K562 (cell line): ENCODE measurements around the gene CFAP54. TPM values are rescaled to one million over a fixed set of nuclear protein-coding genes. Genes with fewer than 3 reads are reported as not detected.

ENCODE experiments used
- BRD9 ChIP-seq: fragments of 450-650 bp; IDR thresholded peaks from 2 replicates; pipeline ENCODE4 v1.6.1; 2018; ENCODE audit warnings: low read depth; ENCODE audit not compliant: partially characterized antibody
- CBX3 ChIP-seq, 2 experiments: IDR thresholded peaks; 1 replicate in 1 of 2; 2 replicates in 1 of 2; pipeline ENCODE4 v1.6.1; 2012; ENCODE audit warnings: inconsistent platforms in 2 of 2, low read length in 2 of 2, borderline replicate concordance in 1 of 2, control low read depth in 1 of 2
- CTCF ChIP-seq, 3 experiments: IDR thresholded peaks in 2 of 3; conservative IDR thresholded peaks in 1 of 3; 2 replicates each; pipeline ENCODE4 v1.5.1; 2011 to 2012; ENCODE audit warnings: low read length in 3 of 3, mild to moderate bottlenecking in 3 of 3, control low read depth in 2 of 3, improper control_type of control experiment in 1 of 3, inconsistent platforms in 1 of 3, low read depth in 1 of 3, mixed read lengths in 1 of 3, moderate library complexity in 1 of 3; ENCODE audit not compliant: insufficient read depth in 2 of 3
- CXXC5 ChIP-seq: fragments of 250-450 bp; sonication (Bioruptor Pico); IDR thresholded peaks from 2 replicates; pipeline ENCODE4 v1.8.0; 2022; ENCODE audit warnings: inconsistent platforms, mild to moderate bottlenecking, moderate library complexity
- DACH1 ChIP-seq: fragments of 450-650 bp; IDR thresholded peaks from 2 replicates; pipeline ENCODE4 v1.6.1; 2018; ENCODE audit not compliant: partially characterized antibody
- HBP1 ChIP-seq: fragments of 450-650 bp; formaldehyde crosslinking; IDR thresholded peaks from 2 replicates; pipeline ENCODE4 v1.4.0; 2022; ENCODE audit warnings: missing genetic modification characterization
- HDGF ChIP-seq: fragments of 450-650 bp; IDR thresholded peaks from 2 replicates; pipeline ENCODE4 v1.6.1; 2016
- MTA1 ChIP-seq: fragments of 450-650 bp; IDR thresholded peaks from 2 replicates; pipeline ENCODE4 v1.6.1; 2017; ENCODE audit warnings: borderline replicate concordance
- PTRF ChIP-seq: fragments of 450-650 bp; IDR thresholded peaks from 2 replicates; pipeline ENCODE4 v1.6.1; 2016; ENCODE audit warnings: mild to moderate bottlenecking, missing genetic modification characterization, missing compliant biosample characterization
- RNF2 ChIP-seq: sonication (generic); IDR thresholded peaks from 2 replicates; pipeline ENCODE4 v1.6.1; 2016
- RREB1 ChIP-seq: fragments of 250-450 bp; sonication (Bioruptor Pico); IDR thresholded peaks from 2 replicates; pipeline ENCODE4 v1.4.0; 2020
- SMARCC2 ChIP-seq: fragments of 450-650 bp; IDR thresholded peaks from 2 replicates; pipeline ENCODE4 v1.6.1; 2017; ENCODE audit warnings: antibody characterized with exemption, moderate library complexity, mild to moderate bottlenecking, low read depth
- SMARCE1 ChIP-seq: fragments of 450-650 bp; IDR thresholded peaks from 2 replicates; pipeline ENCODE4 v1.7.1; 2016; ENCODE audit warnings: mild to moderate bottlenecking
- SRSF7 ChIP-seq: fragments of 200-400 bp; formaldehyde crosslinking; optimal IDR thresholded peaks from 2 replicates; pipeline ENCODE3; 2017; ENCODE audit warnings: mild to moderate bottlenecking, low read depth, low read length
- TAF7 ChIP-seq: fragments of 450-650 bp; IDR thresholded peaks from 2 replicates; pipeline ENCODE4 v1.6.1; 2016; ENCODE audit warnings: missing genetic modification characterization, missing compliant biosample characterization
- TOE1 ChIP-seq, 2 experiments: fragments of 450-650 bp in 1 of 2; sonication (generic) in 1 of 2; formaldehyde crosslinking in 1 of 2; IDR thresholded peaks; 2 replicates each; pipeline versions ENCODE4 v1.7.1 to v1.8.0; 2016 to 2022; ENCODE audit warnings: borderline replicate concordance in 2 of 2, mild to moderate bottlenecking in 2 of 2, antibody characterized with exemption in 1 of 2, inconsistent platforms in 1 of 2, low read depth in 1 of 2, missing genetic modification reagents in 1 of 2, moderate library complexity in 1 of 2
- ZNF175 ChIP-seq: fragments of 200-800 bp; sonication (Bioruptor generic); IDR thresholded peaks from 2 replicates; pipeline ENCODE4 v1.6.1; 2016; ENCODE audit warnings: low read depth, mild to moderate bottlenecking, missing genetic modification characterization, missing compliant biosample characterization
- ZNF589 ChIP-seq: fragments of 200-800 bp; sonication (Bioruptor generic); IDR thresholded peaks from 2 replicates; pipeline ENCODE4 v1.6.1; 2016; ENCODE audit warnings: low read depth, missing genetic modification characterization, missing compliant biosample characterization
- polyA plus RNA-seq, 8 experiments: library from polyadenylated mRNA; depleted of rRNA in 4 of 8; stranded (reverse) in 5 of 8; unstranded in 3 of 8; fragments of >200 nt; fragmentation: Nextera tagmentation in 2 of 8; fragmentation: Illumina TruSeq in 1 of 8; extraction: Ambion mirVana in 2 of 8; extraction: Trizol in 1 of 8; gene quantifications; 2 replicates each; pipeline versions ENCODE4 v1.2.1 to v1.2.3, GENCODE V29; 2011 to 2014; ENCODE audit warnings: inconsistent platforms in 1 of 8, missing spikeins in 1 of 8
- total RNA-seq, 7 experiments: library from RNA; depleted of rRNA in 6 of 7; stranded (reverse); fragments of >200 nt in 6 of 7; fragmentation: Illumina TruSeq in 2 of 7; extraction: Trizol in 2 of 7; gene quantifications; 2 replicates each; pipeline versions ENCODE4 v1.2.1 to v1.2.3, GENCODE V29; 2011 to 2021; ENCODE audit warnings: low replicate concordance in 1 of 7

CFAP54 gene
- total and polyA plus RNA-seq, 9 of the 15 experiments (the other 6 are each of a cell fraction or from before 2014, with no cell fraction given): 0.03 to 0.23 (median 0.10) TPM; not detected in 3

- TF ChIP-seq RREB1 (CRISPR knock-in tag) (no peak), DACH1 (no peak), CXXC5 (CRISPR knock-in tag) (peak; percentile 58), HBP1 (CRISPR knock-in tag) (0 out of 2 replicates have a peak, but pooled peaks have one; percentile 75), BRD9 (peak; percentile 25), RNF2 (0 out of 2 replicates have a peak, but pooled peaks have one; percentile 46), CBX3 (IDR thresholded peaks at IDR 0.05; ENCODE audit: borderline replicate concordance in 1 of 2, low read length in 2 of 2) (peak in 1 of 2 experiments; percentile 26; a peak in 1 of 3 replicates), TAF7 (tag) (no peak), TOE1 (IDR thresholded peaks at IDR 0.05; ENCODE audit: borderline replicate concordance) (no peak), TOE1 (CRISPR knock-in tag; IDR thresholded peaks at IDR 0.05; ENCODE audit: borderline replicate concordance, low read depth) (no peak), PTRF (tag) (no peak), CTCF (IDR thresholded peaks at IDR 0.05 in 2 of 3, conservative IDR thresholded peaks at IDR 0.05 in 1 of 3; ENCODE audit: insufficient read depth in 2 of 3, low read depth in 1 of 3, low read length in 3 of 3) (no peak), HDGF (no peak), ZNF589 (CRISPR knock-in tag) (peak; percentile 78; the same call in 1 of the 2 replicates), MTA1 (peak; percentile 25; the same call in 1 of the 2 replicates), SMARCC2 (peak; percentile 66; the same call in 1 of the 2 replicates), SMARCE1 (peak; percentile 82), ZNF175 (CRISPR knock-in tag) (peak; percentile 86), SRSF7 (no peak)
Measured at GRCh38 chr12:96445691-96446583, 43.4 kb upstream of the CFAP54 start (continued).
